ENCODE measurements around the gene TLE3. TPM values are rescaled to one million over a fixed set of nuclear protein-coding genes. Genes with fewer than 3 reads are reported as not detected.

Gene TLE3
- total RNA-seq, 4 donors from 2014 or later: 91.2 to 154 (median 137) TPM

DNA sequence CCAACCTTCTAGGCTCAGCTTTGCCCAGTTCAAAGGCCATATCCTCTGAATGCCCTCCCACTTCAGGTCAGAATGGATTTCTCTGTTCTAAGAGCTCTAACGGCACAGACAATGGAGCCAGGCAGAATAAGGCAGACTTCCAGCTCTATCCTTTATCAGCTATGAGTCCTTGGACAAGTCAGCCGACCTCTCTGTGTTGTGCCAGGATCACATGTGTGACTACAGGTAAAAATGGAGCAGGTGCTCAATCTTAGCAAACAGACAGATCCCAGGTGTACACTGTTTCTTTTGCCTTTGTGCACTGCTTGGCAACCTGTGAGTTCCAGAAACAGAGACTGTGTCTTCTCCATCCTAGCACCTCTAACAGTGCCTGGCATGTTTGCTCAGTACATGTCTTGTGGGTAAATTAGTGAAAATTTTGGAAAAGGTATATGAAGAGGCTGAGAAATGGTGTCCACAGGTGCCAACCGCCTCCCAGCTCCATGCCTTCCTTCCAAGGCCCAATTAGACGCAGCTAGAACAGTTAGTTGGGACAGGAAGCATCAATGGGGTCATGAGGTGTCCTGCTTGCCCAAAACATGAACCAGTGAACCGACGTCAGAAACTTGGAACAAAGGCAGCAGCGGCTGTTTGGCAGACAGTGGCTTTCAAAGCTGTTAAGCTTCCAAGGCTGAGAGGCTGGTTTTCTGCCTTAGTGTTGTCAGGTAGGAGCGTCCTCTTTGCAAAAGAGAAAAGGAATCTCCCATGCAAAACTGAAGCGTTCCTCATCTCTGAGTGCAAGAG is 28.7 kb downstream of the TLE3 start:
- Histone ChIP-seq H3K36me3 (peaks cover 83% of the 10 kb centered on the region), H3K27me3 (no peaks in the 10 kb centered on the region), H3K4me1 (no peaks in the 10 kb centered on the region), H3K9me3 (no peaks in the 10 kb centered on the region), H3K4me3 (no peak overlapping the region), H3K27ac (no peak overlapping the region)
- no peak for DNase-seq (ENCODE audit: low spot score in 2 of 2)
- WGBS: 70% methylated on average over 9 of the region's 9 CpGs
- no peak for TF ChIP-seq POLR2AphosphoS5 (IDR thresholded peaks at IDR 0.05)
- no peak for TF ChIP-seq POLR2A (IDR thresholded peaks at IDR 0.05)
- TF ChIP-seq EP300 (IDR thresholded peaks at IDR 0.05): no peak
- TF ChIP-seq, protein P1, sequence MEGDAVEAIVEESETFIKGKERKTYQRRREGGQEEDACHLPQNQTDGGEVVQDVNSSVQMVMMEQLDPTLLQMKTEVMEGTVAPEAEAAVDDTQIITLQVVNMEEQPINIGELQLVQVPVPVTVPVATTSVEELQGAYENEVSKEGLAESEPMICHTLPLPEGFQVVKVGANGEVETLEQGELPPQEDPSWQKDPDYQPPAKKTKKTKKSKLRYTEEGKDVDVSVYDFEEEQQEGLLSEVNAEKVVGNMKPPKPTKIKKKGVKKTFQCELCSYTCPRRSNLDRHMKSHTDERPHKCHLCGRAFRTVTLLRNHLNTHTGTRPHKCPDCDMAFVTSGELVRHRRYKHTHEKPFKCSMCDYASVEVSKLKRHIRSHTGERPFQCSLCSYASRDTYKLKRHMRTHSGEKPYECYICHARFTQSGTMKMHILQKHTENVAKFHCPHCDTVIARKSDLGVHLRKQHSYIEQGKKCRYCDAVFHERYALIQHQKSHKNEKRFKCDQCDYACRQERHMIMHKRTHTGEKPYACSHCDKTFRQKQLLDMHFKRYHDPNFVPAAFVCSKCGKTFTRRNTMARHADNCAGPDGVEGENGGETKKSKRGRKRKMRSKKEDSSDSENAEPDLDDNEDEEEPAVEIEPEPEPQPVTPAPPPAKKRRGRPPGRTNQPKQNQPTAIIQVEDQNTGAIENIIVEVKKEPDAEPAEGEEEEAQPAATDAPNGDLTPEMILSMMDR (IDR thresholded peaks at IDR 0.05): no peak

DNA sequence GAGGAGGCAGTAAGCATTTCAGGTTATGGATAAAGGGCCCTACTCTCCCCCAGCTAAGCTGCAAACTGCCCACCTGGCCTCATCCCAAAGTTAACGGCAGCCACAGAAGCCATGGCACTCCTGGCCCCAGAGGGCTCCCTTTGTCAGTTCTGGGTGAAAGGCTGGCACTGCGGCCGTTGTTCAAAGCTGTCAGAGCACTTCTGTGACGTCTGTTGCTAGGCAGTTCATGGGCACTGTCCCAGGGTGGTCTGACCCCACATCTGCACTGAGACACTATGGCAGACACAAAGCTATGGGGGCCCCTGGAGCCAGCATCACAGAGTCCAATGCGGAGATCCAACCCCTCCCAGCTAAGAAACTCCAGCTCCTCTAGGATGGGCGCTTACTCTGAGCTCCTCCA is 30.0 kb downstream of the TLE3 start:
- Histone ChIP-seq H3K27me3 (no peaks in the 10 kb centered on the region), H3K9me3 (no peaks in the 10 kb centered on the region), H3K27ac (no peak overlapping the region), H3K4me1 (peaks cover 5% of the 10 kb centered on the region), H3K36me3 (peaks cover 83% of the 10 kb centered on the region), H3K4me3 (no peak overlapping the region)
- no peak for DNase-seq (ENCODE audit: low spot score in 2 of 2)
- no peak for TF ChIP-seq POLR2A (IDR thresholded peaks at IDR 0.05)
- no peak for TF ChIP-seq POLR2AphosphoS5 (IDR thresholded peaks at IDR 0.05)
- TF ChIP-seq EP300 (IDR thresholded peaks at IDR 0.05): no peak
- TF ChIP-seq, protein P1 (IDR thresholded peaks at IDR 0.05): no peak
- 81% methylated on average over 6 of the region's 6 CpGs for WGBS

DNA sequence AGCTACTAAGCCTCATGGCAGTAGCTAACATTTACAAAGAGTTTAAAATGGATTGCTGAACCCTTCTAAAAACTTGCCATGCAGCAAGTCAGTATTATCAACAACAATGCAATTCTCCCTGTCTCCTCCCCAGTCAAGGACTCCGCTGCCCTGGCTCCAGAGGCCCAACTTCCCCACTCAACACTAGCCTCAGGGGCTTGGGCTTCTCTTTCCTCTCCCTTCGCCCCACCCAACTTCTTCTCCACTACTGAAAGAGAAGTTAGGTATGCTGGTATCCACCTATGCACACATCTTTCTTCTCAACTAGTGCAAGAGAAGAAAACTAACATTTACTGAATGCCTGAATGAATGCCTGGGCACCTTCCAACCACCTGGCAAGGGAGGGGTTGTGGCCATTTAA is 30.7 kb downstream of the TLE3 start:
- DNase-seq (ENCODE audit: low spot score in 2 of 2): no peak
- 93% methylated on average over 2 of the region's 2 CpGs for WGBS
- Histone ChIP-seq H3K27me3 (no peaks in the 10 kb centered on the region), H3K4me3 (no peak overlapping the region), H3K36me3 (peaks cover 83% of the 10 kb centered on the region), H3K9me3 (no peaks in the 10 kb centered on the region), H3K27ac (no peak overlapping the region), H3K4me1 (peaks cover 6% of the 10 kb centered on the region)
- no peak for TF ChIP-seq POLR2AphosphoS5 (IDR thresholded peaks at IDR 0.05)
- TF ChIP-seq POLR2A (IDR thresholded peaks at IDR 0.05): no peak
- TF ChIP-seq, protein P1 (IDR thresholded peaks at IDR 0.05): no peak
- TF ChIP-seq EP300 (IDR thresholded peaks at IDR 0.05): no peak

DNA sequence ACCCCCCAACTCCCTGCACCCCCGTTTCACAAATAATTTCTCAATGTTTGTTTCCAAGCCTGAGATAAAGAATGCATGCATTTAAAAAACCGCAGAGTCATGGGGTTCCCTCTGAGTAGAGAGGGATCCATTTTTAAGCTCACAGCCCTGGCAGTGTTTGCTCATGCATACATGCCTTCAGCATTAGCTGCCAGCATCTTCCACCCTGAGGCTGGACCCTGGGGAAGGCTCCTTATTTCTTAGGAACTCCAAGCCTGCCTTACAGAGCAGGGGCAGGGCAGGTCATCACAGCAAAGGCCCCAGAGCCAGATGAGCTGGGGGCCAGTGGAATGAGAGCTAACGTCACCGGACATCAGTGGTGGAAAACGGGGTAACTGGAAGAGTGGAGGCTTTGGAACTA is 31.3 kb downstream of the TLE3 start:
- H3K36me3 ChIP-seq: peaks cover 82% of the 10 kb centered on the region
- no peaks in the 10 kb centered on the region for H3K9me3 ChIP-seq
- WGBS: 77% methylated on average over 5 of the region's 5 CpGs
- H3K4me3 ChIP-seq: no peak overlapping the region
- TF ChIP-seq POLR2AphosphoS5 (IDR thresholded peaks at IDR 0.05): no peak
- H3K27me3 ChIP-seq: no peaks in the 10 kb centered on the region
- no peak for DNase-seq (ENCODE audit: low spot score in 2 of 2)
- H3K27ac ChIP-seq: no peak overlapping the region
- H3K4me1 ChIP-seq: peaks cover 6% of the 10 kb centered on the region

DNA sequence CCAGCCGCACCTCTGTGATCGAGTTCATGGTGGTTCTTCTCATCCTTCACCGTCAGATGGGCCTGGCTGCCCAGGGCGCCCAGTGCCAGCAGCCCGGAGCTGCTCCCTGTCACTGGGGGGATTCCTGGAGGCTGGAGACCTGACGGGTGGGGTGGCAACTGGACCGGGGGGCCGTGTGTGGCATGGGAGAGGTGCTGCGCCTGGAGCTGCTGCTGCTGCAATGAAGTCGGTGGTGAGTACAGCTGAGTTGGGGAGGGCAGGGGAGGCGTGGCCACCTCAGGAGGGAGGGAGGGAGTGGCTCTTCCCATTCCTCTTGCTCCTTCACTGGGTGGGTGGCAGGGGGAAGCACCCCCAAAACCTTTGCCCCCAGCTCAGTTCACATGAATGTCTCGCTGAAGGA is 31.7 kb downstream of the TLE3 start:
- 94% methylated on average over 10 of the region's 12 CpGs for whole genome bisulfite sequencing
- Histone ChIP-seq H3K27me3 (no peaks in the 10 kb centered on the region), H3K4me3 (no peak overlapping the region), H3K9me3 (no peaks in the 10 kb centered on the region), H3K4me1 (peaks cover 6% of the 10 kb centered on the region), H3K27ac (no peak overlapping the region), H3K36me3 (peaks cover 82% of the 10 kb centered on the region)
- DNase-seq (ENCODE audit: low spot score in 2 of 2): no peak
- TF ChIP-seq POLR2AphosphoS5 (IDR thresholded peaks at IDR 0.05) (no peak), EP300 (IDR thresholded peaks at IDR 0.05) (no peak), POLR2A (IDR thresholded peaks at IDR 0.05) (no peak)
- TF ChIP-seq, protein P1 (IDR thresholded peaks at IDR 0.05): no peak
